Keratinocyte (primary cell): ENCODE data around the gene MGAT5. TPM values are rescaled to one million over a fixed set of nuclear protein-coding genes. Genes with fewer than 3 reads are reported as not detected.

Experiments
- DNase-seq: peaks from one replicate; pipeline ENCODE4 v3.0.0-alpha.2; 2011; ENCODE audit warnings: low read depth, missing footprints, low spot score
- FAIRE-seq: peaks from 2 replicates; lab custom pipeline; 2011; peaks lifted over from hg19 to GRCh38; lab: Jason Lieb, UNC
- H2AFZ ChIP-seq: 2 replicates; pipeline ENCODE4 v1.6.0; 2012; ENCODE audit warnings: low read length, control low read depth, inconsistent platforms; ENCODE audit not compliant: control insufficient read depth
- H3K27ac ChIP-seq: 2 replicates; pipeline ENCODE4 v1.5.1; 2011; ENCODE audit warnings: low read length; ENCODE audit not compliant: control insufficient read depth, insufficient read depth
- H3K27me3 ChIP-seq: 3 replicates; pipeline ENCODE4 v1.6.0; 2011; ENCODE audit warnings: low read length; ENCODE audit not compliant: control insufficient read depth, insufficient read depth; ENCODE audit errors: extremely low read depth
- H3K36me3 ChIP-seq, 2 experiments: 2 replicates in 1 of 2; 3 replicates in 1 of 2; pipeline ENCODE4 v1.5.1; 2011; ENCODE audit warnings: low read length in 2 of 2, mild to moderate bottlenecking in 1 of 2; ENCODE audit not compliant: control insufficient read depth in 2 of 2, insufficient read depth in 2 of 2; ENCODE audit errors: extremely low read depth in 1 of 2
- H3K4me1 ChIP-seq: 3 replicates; pipeline ENCODE4 v1.5.1; 2011; ENCODE audit warnings: low read length; ENCODE audit not compliant: control insufficient read depth, insufficient read depth; ENCODE audit errors: extremely low read depth
- H3K4me2 ChIP-seq: 3 replicates; pipeline ENCODE4 v1.6.0; 2011; ENCODE audit warnings: low read depth, low read length; ENCODE audit not compliant: control insufficient read depth, insufficient read depth; ENCODE audit errors: extremely low read depth
- H3K4me3 ChIP-seq, 3 experiments: fragments of 200-600 bp in 1 of 3; sonication (generic) in 1 of 3; 2 replicates in 2 of 3; 3 replicates in 1 of 3; pipeline ENCODE4 v1.5.1; 2011 to 2016; ENCODE audit warnings: low read length in 3 of 3, mild to moderate bottlenecking in 3 of 3, control low read depth in 2 of 3, inconsistent platforms in 1 of 3, low read depth in 1 of 3, mixed read lengths in 1 of 3, mixed run types in 1 of 3, moderate library complexity in 1 of 3; ENCODE audit not compliant: control insufficient read depth in 2 of 3, insufficient read depth in 2 of 3; ENCODE audit errors: extremely low read depth in 1 of 3
- H3K79me2 ChIP-seq: 2 replicates; pipeline ENCODE4 v1.6.0; 2012; ENCODE audit warnings: low read length; ENCODE audit not compliant: control insufficient read depth, insufficient read depth
- H3K9ac ChIP-seq: 3 replicates; pipeline ENCODE4 v1.6.0; 2011; ENCODE audit warnings: low read length; ENCODE audit not compliant: control insufficient read depth, insufficient read depth; ENCODE audit errors: extremely low read depth
- H3K9me1 ChIP-seq: 3 replicates; pipeline ENCODE4 v1.6.0; 2011; ENCODE audit warnings: low read length; ENCODE audit not compliant: control insufficient read depth, insufficient read depth; ENCODE audit errors: extremely low read depth
- H3K9me3 ChIP-seq: 2 replicates; pipeline ENCODE4 v1.5.1; 2012; ENCODE audit warnings: low read depth, low read length; ENCODE audit not compliant: control insufficient read depth
- H4K20me1 ChIP-seq: 3 replicates; pipeline ENCODE4 v1.6.0; 2011; ENCODE audit warnings: low read length; ENCODE audit not compliant: control insufficient read depth, insufficient read depth; ENCODE audit errors: extremely low read depth
- EZH2 ChIP-seq: IDR thresholded peaks from one replicate; pipeline ENCODE4 v1.6.1; 2012; ENCODE audit warnings: inconsistent platforms, mild to moderate bottlenecking, low read length, moderate library complexity
- dilution Hi-C: fragments of 300-500 bp; cut with MboI; formaldehyde crosslinking; loops from one replicate; pipeline ENCODE4 v1.7.0; 2020; ENCODE audit warnings: low sequenced_read_pairs; ENCODE audit not compliant: extremely low pct_ligation_motif_present
- polyA plus RNA-seq, 5 experiments: library from polyadenylated mRNA; depleted of rRNA in 3 of 5; stranded (reverse) in 3 of 5; stranded (forward) in 1 of 5; unstranded in 1 of 5; fragments of >200 nt; gene quantifications; 1 replicate in 1 of 5; 2 replicates in 3 of 5; 3 replicates in 1 of 5; pipeline versions ENCODE4 v1.2.1 to v1.2.3, GENCODE V29; 2011 to 2012; ENCODE audit warnings: missing spikeins in 2 of 5, low read depth in 1 of 5, low replicate concordance in 1 of 5
- TF ChIP-seq, protein P1 (sequence below), 3 experiments: IDR thresholded peaks in 1 of 3; conservative IDR thresholded peaks in 1 of 3; optimal IDR thresholded peaks in 1 of 3; 2 replicates in 2 of 3; 3 replicates in 1 of 3; pipeline versions ENCODE3 to v1.5.1; 2011; ENCODE audit warnings: low read length in 3 of 3, mild to moderate bottlenecking in 3 of 3, moderate library complexity in 2 of 3, control low read depth in 1 of 3, inconsistent platforms in 1 of 3; ENCODE audit not compliant: insufficient read depth in 2 of 3; ENCODE audit errors: extremely low read depth in 1 of 3

MGAT5 gene
- polyA plus RNA-seq, 1 donor (not counting 4 experiments of a cell fraction or from before 2014, with no cell fraction given) = 23.0 TPM

DNA sequence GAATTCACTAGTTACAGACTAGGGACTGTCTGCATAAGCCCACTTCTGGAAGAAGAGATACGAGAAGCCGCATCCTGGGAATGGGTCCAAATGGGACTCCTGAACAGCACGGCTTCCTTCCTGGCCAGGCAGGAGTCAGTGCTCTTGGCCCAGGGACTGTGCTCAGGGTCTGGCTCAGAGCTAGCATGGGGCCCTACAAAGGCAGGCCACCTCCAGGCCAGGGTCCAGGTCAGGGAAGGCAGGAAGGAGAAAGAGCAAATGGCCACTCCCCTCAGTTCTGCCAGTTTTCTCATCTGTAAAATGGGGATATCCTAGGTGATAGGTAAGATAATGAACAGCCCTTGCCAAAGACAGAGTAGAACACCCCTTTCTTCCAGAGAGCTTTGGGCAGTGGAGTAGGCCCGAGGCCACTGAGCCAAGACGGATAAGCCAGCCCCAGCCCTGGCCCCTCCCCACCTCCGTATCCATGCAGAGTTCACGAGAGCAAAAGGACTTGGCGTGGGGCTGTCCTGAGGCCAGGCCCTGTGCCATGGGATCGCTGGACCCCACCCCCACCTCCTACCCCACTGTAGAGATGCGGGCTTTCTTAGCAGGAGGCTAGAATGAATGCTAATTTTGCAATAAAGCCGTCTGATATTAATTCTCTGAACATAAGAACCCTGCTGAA lies 190.1 kb downstream of the MGAT5 start:
- no peaks in the 10 kb centered on the region for H3K79me2 ChIP-seq
- no peak overlapping the region for H3K4me3 ChIP-seq
- H3K4me1 ChIP-seq = no peaks in the 10 kb centered on the region
- DNase-seq (no peak), FAIRE-seq (no peak)
- H3K36me3 ChIP-seq = peaks cover 8 to 9% of the 10 kb centered on the region in 2 experiments
- no peaks in the 10 kb centered on the region for H3K27me3 ChIP-seq
- no peak overlapping the region for H3K9ac ChIP-seq
- no peak overlapping the region for H3K4me2 ChIP-seq
- no peak overlapping the region for H3K27ac ChIP-seq
- TF ChIP-seq, protein P1, sequence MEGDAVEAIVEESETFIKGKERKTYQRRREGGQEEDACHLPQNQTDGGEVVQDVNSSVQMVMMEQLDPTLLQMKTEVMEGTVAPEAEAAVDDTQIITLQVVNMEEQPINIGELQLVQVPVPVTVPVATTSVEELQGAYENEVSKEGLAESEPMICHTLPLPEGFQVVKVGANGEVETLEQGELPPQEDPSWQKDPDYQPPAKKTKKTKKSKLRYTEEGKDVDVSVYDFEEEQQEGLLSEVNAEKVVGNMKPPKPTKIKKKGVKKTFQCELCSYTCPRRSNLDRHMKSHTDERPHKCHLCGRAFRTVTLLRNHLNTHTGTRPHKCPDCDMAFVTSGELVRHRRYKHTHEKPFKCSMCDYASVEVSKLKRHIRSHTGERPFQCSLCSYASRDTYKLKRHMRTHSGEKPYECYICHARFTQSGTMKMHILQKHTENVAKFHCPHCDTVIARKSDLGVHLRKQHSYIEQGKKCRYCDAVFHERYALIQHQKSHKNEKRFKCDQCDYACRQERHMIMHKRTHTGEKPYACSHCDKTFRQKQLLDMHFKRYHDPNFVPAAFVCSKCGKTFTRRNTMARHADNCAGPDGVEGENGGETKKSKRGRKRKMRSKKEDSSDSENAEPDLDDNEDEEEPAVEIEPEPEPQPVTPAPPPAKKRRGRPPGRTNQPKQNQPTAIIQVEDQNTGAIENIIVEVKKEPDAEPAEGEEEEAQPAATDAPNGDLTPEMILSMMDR (optimal IDR thresholded peaks at IDR 0.05 in 1 of 3, IDR thresholded peaks at IDR 0.05 in 1 of 3, conservative IDR thresholded peaks at IDR 0.05 in 1 of 3; ENCODE audit: extremely low read depth in 1 of 3, insufficient read depth in 2 of 3, low read length in 3 of 3) = no peak
- no peak for TF ChIP-seq EZH2
- dilution Hi-C loops = no loop called here
- no peaks in the 10 kb centered on the region for H3K9me3 ChIP-seq
- H2AFZ ChIP-seq = no peak overlapping the region
- no peaks in the 10 kb centered on the region for H4K20me1 ChIP-seq
- H3K9me1 ChIP-seq = no peaks in the 10 kb centered on the region

DNA sequence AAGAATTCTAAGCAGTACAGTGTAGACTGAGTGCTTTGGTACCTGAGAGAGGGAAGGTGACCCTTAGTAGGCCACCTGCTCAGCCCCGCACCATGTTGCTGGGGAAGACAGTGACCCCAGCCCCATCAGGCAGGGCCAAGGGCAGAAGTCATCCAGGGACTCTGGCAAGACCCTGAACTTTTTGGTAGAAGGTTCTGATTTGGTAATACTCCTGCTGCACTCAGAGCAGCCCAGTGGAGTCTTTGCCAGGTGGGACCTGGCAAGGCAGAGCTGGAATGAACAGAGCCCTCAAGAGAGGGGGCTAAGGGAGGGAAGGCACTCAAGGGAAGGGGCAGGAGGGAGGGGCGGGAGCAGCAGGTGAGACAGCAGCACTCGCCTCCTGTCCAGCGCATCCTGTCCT lies 191.2 kb downstream of the MGAT5 start:
- Histone ChIP-seq H2AFZ (no peak overlapping the region), H3K9me3 (no peaks in the 10 kb centered on the region), H3K4me2 (no peak overlapping the region), H3K79me2 (no peaks in the 10 kb centered on the region), H3K4me3 (no peak overlapping the region), H3K36me3 (peaks cover 9% of the 10 kb centered on the region in 2 experiments), H3K4me1 (no peaks in the 10 kb centered on the region), H3K27me3 (no peaks in the 10 kb centered on the region), H3K9me1 (no peaks in the 10 kb centered on the region), H4K20me1 (no peaks in the 10 kb centered on the region), H3K9ac (no peak overlapping the region), H3K27ac (no peak overlapping the region)
- dilution Hi-C loops = no loop called here
- TF ChIP-seq EZH2 = no peak
- TF ChIP-seq, protein P1 (optimal IDR thresholded peaks at IDR 0.05 in 1 of 3, IDR thresholded peaks at IDR 0.05 in 1 of 3, conservative IDR thresholded peaks at IDR 0.05 in 1 of 3; ENCODE audit: extremely low read depth in 1 of 3, insufficient read depth in 2 of 3, low read length in 3 of 3) = no peak
- no peak for DNase-seq
- no peak for FAIRE-seq
